Measurements from ENCODE around the gene SFN.
"Not testable (repeated sequence)": the region's sequence is repeated elsewhere in the genome, so short reads cannot be mapped to it uniquely, and the experiment has no call there.

SFN gene

DNA sequence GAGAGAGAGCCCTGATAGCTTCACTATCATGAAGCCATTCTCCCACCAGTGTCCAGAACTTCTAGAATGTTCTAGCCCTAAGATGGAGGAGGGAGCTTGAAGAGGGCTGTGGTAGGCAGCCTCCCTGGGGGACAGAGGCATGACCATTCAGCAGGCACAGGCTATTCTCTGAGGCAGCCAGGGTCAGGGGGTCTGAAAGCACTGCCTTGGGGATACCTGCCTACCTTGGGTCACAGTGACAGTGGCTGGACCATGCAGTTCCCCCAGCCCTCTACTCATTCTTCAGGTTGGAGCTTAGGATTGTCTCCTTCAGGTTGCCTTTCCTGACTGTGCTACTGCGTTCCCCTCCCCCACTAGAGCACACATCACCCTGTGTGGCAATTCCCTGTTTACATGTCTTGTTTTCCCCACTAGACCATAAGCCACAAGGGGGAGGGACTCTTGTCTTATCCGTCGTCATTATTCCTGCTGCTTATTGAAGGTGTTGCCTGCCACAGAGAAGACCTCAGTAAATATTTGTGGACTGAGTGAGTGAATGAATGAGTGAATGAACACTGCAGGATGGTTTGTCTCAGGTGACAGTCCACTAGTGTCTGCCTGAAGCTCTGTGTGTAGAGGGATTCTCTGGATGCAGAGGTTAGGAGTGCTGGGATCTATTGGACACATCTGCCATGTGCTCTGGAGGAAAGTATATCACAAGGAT lies 31.3 kb upstream of the SFN start:
- no peak overlapping the region for H3K4me3 ChIP-seq (ENCODE audit: low read length)
- H3K27me3 ChIP-seq (ENCODE audit: insufficient read depth, low read length): no peaks in the 10 kb centered on the region
- H3K36me3 ChIP-seq (ENCODE audit: insufficient read depth, low read length): peaks cover 58% of the 10 kb centered on the region

DNA sequence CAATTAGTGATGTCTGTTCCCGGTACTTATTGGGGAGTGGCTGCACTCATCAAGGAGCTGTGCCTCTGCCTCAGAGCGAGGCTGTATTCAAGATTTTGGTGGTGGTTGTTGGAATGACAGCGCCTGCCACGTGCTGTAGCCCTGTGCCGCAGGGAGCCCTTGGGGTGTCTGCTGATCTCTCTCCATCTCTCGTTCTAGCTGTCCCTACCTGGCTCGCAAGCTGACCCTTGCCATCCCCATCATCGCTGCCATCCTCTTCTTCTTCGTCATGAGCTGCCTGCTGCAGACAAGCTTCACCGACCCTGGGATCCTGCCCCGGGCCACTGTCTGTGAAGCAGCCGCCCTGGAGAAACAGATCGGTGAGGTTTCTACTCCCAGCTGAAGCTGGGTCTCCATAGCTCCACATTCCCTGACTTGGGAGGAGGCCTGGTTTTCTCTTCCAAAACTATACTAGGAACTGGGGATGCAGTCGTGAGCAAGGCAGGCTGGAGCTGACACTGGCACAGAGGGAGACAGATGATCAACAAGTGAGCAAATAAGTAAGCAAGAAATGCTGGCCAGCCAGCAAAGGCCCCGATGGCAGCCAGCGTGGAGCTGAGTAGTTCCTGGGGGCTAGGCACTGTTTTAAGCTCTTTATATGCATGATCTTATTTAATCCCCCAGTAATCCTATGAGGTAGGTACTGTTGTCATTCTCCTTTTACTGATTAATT lies 30.5 kb upstream of the SFN start:
- H3K9me3 ChIP-seq (ENCODE audit: low read length): no peaks in the 10 kb centered on the region
- H3K36me3 ChIP-seq (ENCODE audit: insufficient read depth, low read length): peaks cover 58% of the 10 kb centered on the region
- H2AFZ ChIP-seq (ENCODE audit: low read depth, low read length): no peak overlapping the region
- H3K4me1 ChIP-seq (ENCODE audit: insufficient read depth, low read length): peaks cover 11% of the 10 kb centered on the region
- no peak overlapping the region for H3K4me3 ChIP-seq (ENCODE audit: low read length)
- no peaks in the 10 kb centered on the region for H3K27me3 ChIP-seq (ENCODE audit: insufficient read depth, low read length)

More for the DNA sequence above, 31.3 kb upstream of the SFN start:
- Histone ChIP-seq H3K4me1 (ENCODE audit: insufficient read depth, low read length) (peaks cover 14% of the 10 kb centered on the region), H2AFZ (ENCODE audit: low read depth, low read length) (no peak overlapping the region), H3K9me3 (ENCODE audit: low read length) (no peaks in the 10 kb centered on the region)

GRCh38 chr1:26833432-26834405 lies 29.2 kb upstream of the SFN start:
- Histone ChIP-seq H3K27me3 (ENCODE audit: insufficient read depth, low read length) (no peaks in the 10 kb centered on the region), H3K4me1 (ENCODE audit: insufficient read depth, low read length) (no peaks in the 10 kb centered on the region), H2AFZ (ENCODE audit: low read depth, low read length) (no peak overlapping the region), H3K36me3 (ENCODE audit: insufficient read depth, low read length) (peaks cover 62% of the 10 kb centered on the region), H3K4me3 (ENCODE audit: low read length) (no peak overlapping the region), H3K9me3 (ENCODE audit: low read length) (no peaks in the 10 kb centered on the region)

DNA sequence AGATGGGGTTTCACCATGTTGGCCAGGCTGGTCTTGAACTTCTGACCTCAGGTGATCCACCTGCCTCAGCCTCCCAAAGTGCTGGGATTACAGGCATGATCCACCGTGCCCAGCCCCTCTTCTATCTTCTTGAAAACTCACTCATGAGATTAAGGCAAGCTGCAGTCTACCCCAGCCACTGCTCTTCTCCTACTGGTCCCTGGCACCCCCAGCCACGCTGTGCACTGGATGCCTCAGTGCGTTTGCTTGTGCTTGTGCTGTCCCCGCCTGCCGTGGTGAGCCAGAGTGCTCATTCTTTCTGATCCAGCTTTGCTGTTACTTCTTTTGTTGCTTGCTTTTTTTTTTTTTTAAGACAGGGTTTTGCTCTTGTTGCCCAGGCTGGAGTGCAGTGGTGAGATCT lies 25.3 kb upstream of the SFN start:
- H3K9me3 ChIP-seq (ENCODE audit: low read length); H3K27me3 ChIP-seq (ENCODE audit: insufficient read depth, low read length); H2AFZ ChIP-seq (ENCODE audit: low read depth, low read length); H3K4me3 ChIP-seq (ENCODE audit: low read length); H3K4me1 ChIP-seq (ENCODE audit: insufficient read depth, low read length): not testable (repeated sequence)
- peaks cover 61% of the 10 kb centered on the region for H3K36me3 ChIP-seq (ENCODE audit: insufficient read depth, low read length)

GRCh38 chr1:26838474-26839338 lies 24.2 kb upstream of the SFN start:
- Histone ChIP-seq H3K4me3 (ENCODE audit: low read length) (no peak overlapping the region), H2AFZ (ENCODE audit: low read depth, low read length) (no peak overlapping the region), H3K9me3 (ENCODE audit: low read length) (no peaks in the 10 kb centered on the region), H3K4me1 (ENCODE audit: insufficient read depth, low read length) (no peaks in the 10 kb centered on the region), H3K27me3 (ENCODE audit: insufficient read depth, low read length) (no peaks in the 10 kb centered on the region), H3K36me3 (ENCODE audit: insufficient read depth, low read length) (peaks cover 52% of the 10 kb centered on the region)

DNA sequence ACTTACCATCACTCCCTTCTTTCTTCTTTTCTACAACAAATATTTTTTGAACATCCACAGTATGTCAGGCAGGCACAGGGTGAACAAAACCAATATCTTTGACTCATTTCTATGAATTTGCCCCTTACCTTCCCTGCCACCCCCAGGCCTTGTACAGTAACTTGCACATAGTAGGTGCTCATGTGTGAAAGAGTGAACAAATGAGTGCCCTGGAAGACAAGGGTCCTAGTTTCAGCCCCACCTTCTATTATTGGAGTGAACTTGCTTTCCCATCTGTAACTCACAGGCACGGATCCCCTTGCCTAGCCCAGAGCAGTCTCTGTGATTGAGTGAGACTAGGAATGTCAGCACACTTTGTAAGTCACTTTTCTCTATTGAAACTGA lies 23.6 kb upstream of the SFN start:
- Histone ChIP-seq H3K9me3 (ENCODE audit: low read length) (no peaks in the 10 kb centered on the region), H3K4me3 (ENCODE audit: low read length) (no peak overlapping the region), H3K36me3 (ENCODE audit: insufficient read depth, low read length) (peaks cover 46% of the 10 kb centered on the region), H3K4me1 (ENCODE audit: insufficient read depth, low read length) (no peaks in the 10 kb centered on the region), H3K27me3 (ENCODE audit: insufficient read depth, low read length) (no peaks in the 10 kb centered on the region), H2AFZ (ENCODE audit: low read depth, low read length) (no peak overlapping the region)

GRCh38 chr1:26839779-26840178 lies 23.2 kb upstream of the SFN start:
- no peaks in the 10 kb centered on the region for H3K9me3 ChIP-seq (ENCODE audit: low read length)
- peaks cover 42% of the 10 kb centered on the region for H3K36me3 ChIP-seq (ENCODE audit: insufficient read depth, low read length)
- no peaks in the 10 kb centered on the region for H3K4me1 ChIP-seq (ENCODE audit: insufficient read depth, low read length)
- H3K27me3 ChIP-seq (ENCODE audit: insufficient read depth, low read length): no peaks in the 10 kb centered on the region
- no peak overlapping the region for H2AFZ ChIP-seq (ENCODE audit: low read depth, low read length)
- H3K4me3 ChIP-seq (ENCODE audit: low read length): no peak overlapping the region

DNA sequence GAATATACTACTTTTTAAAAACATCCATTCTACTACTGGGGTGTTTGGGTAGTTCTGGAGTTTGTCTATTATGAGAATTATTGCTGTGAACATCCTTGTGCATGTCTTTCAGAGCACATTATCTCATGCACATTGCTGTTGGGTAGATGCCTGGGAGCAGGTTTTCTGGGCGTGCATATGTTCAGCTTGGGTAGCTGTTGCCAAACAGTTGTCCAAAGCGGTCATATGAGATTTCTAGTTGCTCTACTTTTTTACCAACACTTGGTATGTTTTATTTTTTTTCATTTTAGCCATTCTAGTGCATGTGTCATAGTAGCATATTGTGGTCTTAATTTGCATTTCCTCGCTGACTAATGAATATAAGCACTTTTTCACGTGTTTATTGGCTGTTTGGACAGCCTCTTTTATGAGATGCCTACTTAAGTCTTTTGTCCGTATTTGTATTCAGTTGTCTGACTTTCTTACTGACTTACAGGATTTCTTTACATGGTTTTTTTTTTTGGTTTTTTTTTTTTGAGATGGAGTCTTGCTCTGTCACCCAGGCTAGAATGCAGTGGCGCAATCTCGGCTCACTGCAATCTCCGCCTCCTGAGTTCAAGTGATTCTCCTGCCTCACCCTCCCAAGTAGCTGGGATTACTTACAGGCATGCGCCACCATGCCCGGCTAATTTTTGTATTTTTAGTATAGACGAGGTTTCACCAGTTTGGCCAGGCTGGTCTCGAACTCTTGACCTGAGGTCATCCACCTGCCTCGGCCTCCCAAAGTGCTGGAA lies 18.3 kb upstream of the SFN start:
- H3K27me3 ChIP-seq (ENCODE audit: insufficient read depth, low read length): no peaks in the 10 kb centered on the region
- no peak overlapping the region for H2AFZ ChIP-seq (ENCODE audit: low read depth, low read length)
- H3K36me3 ChIP-seq (ENCODE audit: insufficient read depth, low read length): peaks cover 38% of the 10 kb centered on the region
- H3K9me3 ChIP-seq (ENCODE audit: low read length): no peaks in the 10 kb centered on the region
- H3K4me3 ChIP-seq (ENCODE audit: low read length): no peak overlapping the region
- H3K4me1 ChIP-seq (ENCODE audit: insufficient read depth, low read length): no peaks in the 10 kb centered on the region

- H3K27me3 ChIP-seq (ENCODE audit: insufficient read depth, low read length); H3K4me3 ChIP-seq (ENCODE audit: low read length); H3K4me1 ChIP-seq (ENCODE audit: insufficient read depth, low read length); H3K9me3 ChIP-seq (ENCODE audit: low read length); H2AFZ ChIP-seq (ENCODE audit: low read depth, low read length): not testable (repeated sequence)
- peaks cover 51% of the 10 kb centered on the region for H3K36me3 ChIP-seq (ENCODE audit: insufficient read depth, low read length)
These were observed 15.1 kb upstream of the SFN start for GRCh38 chr1:26847826-26848225.

DNA sequence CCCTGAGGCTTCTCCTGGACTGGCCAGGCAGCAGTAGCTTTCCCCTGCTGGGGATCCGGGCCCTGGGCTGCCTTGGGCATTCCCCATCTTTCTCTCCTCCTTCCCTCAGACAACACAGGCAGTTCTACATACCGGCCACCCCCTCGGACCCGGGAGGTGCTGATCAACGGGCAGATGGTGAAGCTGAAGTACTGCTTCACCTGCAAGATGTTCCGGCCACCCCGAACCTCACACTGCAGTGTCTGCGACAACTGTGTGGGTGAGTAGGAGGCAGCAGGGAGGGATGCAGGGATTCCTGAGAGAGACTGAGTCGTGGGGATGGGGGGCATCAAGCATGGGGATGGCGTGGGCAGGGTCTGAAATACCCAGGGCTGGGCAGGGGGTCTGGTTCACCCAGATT lies 14.4 kb upstream of the SFN start:
- Histone ChIP-seq H3K36me3 (ENCODE audit: insufficient read depth, low read length) (peaks cover 57% of the 10 kb centered on the region), H3K27me3 (ENCODE audit: insufficient read depth, low read length) (no peaks in the 10 kb centered on the region), H3K4me1 (ENCODE audit: insufficient read depth, low read length) (no peaks in the 10 kb centered on the region), H3K9me3 (ENCODE audit: low read length) (no peaks in the 10 kb centered on the region), H3K4me3 (ENCODE audit: low read length) (no peak overlapping the region), H2AFZ (ENCODE audit: low read depth, low read length) (no peak overlapping the region)

DNA sequence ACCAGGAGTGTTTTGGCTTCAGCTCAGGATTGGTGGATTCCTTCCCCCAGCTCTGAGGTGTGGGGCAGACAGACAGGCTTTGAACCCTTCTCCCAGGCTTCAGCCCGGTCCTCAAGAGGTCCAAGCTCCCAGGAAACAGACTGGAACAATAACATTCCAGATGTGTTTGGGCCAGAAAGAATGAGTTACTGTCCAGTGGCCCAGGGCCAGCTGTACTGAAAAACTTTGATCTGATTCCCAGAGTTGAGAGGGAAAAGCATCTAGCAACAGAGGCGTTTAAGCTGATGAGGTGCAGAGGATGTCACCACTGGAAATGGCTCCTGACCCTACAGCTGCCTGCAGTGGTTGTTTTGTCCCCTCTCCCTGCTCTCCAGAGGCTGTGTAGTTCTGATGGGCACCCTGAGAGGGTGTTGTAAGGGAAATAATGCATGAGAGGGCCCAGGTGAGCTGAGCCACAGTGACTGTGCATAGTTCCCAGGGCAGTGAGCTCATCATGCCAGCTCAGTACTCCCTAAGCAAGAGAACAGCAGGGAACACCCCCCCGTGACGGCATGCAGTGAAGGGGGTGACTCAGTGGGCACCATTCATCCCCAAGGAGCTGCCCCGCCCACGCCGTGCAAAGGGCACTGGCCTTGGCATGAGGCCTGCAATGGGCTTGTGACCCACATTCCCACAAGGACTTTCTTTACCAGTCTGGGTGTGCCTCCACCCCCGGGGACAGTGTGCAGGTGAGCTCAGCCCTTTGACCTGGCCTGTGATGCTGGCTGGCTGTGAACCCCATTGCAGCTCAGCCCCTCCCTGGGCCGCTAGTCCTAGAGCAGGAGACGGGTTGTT lies 13.8 kb upstream of the SFN start:
- Histone ChIP-seq H3K4me1 (ENCODE audit: insufficient read depth, low read length) (no peaks in the 10 kb centered on the region), H3K9me3 (ENCODE audit: low read length) (no peaks in the 10 kb centered on the region), H3K4me3 (ENCODE audit: low read length) (no peak overlapping the region), H2AFZ (ENCODE audit: low read depth, low read length) (no peak overlapping the region), H3K27me3 (ENCODE audit: insufficient read depth, low read length) (no peaks in the 10 kb centered on the region), H3K36me3 (ENCODE audit: insufficient read depth, low read length) (peaks cover 63% of the 10 kb centered on the region)

Measured in neuron (in vitro differentiated cells).